ENCODE measurements around the gene CLTCL1.
"Not testable (repeated sequence)": the region's sequence is repeated elsewhere in the genome, so short reads cannot be mapped to it uniquely, and the experiment has no call there.

The CLTCL1 gene

DNA sequence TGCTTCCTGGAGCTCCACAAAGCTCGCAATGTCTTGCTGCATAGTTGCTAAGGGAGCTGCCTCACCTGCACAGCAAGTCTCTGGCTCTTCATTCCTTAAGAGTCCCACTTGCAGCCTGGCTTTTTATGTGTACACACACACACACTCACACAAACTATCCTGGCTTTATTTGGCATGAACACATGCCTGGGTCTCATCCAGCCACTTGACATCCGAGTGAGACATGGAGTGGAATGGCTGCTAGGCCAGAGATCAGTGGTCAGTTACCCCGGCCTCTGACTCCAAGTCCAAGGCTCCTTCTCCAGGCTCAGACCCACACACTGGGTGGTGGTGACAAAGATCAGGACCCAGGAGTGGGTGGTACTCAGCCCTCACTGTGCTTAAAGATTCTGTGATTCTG lies 37.9 kb upstream of the CLTCL1 start:
- H3K27ac ChIP-seq = no peak overlapping the region
- TF ChIP-seq, protein P1, sequence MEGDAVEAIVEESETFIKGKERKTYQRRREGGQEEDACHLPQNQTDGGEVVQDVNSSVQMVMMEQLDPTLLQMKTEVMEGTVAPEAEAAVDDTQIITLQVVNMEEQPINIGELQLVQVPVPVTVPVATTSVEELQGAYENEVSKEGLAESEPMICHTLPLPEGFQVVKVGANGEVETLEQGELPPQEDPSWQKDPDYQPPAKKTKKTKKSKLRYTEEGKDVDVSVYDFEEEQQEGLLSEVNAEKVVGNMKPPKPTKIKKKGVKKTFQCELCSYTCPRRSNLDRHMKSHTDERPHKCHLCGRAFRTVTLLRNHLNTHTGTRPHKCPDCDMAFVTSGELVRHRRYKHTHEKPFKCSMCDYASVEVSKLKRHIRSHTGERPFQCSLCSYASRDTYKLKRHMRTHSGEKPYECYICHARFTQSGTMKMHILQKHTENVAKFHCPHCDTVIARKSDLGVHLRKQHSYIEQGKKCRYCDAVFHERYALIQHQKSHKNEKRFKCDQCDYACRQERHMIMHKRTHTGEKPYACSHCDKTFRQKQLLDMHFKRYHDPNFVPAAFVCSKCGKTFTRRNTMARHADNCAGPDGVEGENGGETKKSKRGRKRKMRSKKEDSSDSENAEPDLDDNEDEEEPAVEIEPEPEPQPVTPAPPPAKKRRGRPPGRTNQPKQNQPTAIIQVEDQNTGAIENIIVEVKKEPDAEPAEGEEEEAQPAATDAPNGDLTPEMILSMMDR (conservative IDR thresholded peaks at IDR 0.05) = no peak

DNA sequence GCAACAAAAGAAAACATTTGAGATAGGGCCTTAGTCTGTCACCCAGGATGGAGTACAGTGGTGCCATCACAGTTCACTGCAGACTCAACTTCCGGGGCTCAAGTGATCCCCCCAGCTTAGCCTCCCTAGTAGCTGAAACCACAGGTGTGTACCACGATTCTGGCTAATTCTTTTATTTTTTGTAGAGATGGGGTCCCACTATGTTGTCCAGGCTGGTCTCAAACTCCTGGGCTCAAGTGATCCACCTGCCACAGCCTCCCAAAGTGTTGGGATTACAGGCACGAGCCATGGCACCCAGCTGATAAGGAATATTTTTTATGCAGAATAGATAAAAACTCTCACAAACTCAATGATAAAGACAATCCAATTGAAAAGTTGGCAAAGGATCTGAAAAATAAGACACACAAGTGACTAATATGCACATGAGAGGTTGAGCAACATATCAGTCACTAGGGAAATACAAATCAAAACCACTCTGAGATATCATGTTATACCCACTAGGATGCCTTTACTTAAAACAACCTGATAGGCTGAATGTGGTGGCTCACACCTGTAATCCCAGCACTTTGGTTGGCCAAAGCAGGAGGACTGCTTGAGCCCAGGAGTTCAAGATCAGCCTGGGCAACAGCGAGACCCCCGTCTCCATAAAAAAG lies 33.9 kb upstream of the CLTCL1 start:
- TF ChIP-seq, protein P1 (conservative IDR thresholded peaks at IDR 0.05) = no peak
- H3K27ac ChIP-seq = no peak overlapping the region

DNA sequence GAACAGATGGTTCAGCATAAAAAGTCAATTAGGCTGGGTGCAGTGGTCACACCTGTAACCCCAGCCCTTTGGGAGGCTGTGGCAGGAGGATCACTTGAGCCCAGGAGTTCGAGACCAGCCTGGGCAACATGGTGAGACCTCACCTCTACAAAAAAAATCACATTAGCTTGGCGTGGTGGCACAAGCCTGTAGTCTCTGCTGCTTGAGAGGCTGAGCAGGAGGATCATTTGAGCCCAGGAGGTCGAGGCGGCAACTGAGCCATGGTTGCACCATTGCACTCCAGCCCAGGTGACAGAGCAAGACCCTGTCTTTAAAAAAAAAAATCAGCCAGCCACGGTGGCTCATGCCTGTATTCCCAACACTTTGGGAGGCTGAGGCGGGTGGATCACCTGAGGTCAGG lies 31.9 kb upstream of the CLTCL1 start:
- H3K27ac ChIP-seq = not testable (repeated sequence)

DNA sequence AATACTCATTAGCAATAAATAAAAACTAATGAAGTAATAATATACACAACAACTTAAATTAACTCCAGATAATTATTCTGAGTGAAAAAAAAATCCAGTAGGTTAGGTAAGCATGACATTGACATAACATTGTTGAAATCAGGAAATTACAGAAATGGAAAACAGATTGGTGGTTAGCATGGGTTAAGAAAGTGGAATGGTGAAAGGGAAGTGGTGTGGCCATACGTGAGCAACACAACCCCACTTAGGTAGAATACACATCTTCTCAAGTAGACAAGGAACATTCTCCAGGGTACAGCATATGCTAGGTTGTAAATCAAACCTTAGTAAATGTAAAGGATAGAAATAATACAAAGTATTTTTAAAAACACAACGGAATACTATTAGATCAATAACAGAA lies 30.2 kb upstream of the CLTCL1 start:
- H3K27ac ChIP-seq = no peak overlapping the region
- TF ChIP-seq, protein P1 (conservative IDR thresholded peaks at IDR 0.05) = no peak

DNA sequence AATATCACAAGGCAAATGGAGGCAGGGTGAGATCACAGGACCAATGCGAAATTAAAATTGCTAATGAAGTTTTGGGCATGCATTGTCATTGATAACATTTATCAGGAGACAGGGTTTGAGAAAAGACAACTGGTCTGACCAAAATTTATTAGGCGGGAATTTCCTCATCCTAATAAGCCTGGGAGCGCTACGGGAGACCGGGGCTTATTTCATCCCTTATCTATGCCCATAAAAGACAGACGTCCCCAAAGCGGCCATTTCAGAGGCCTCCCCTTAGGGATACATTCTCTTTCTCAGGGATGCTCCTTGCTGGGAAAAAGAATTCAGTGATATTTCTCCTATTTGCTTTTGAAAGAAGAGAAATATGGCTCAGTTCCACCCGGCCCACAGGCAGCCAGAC lies 28.6 kb upstream of the CLTCL1 start:
- H3K27ac ChIP-seq = not testable (repeated sequence)

DNA sequence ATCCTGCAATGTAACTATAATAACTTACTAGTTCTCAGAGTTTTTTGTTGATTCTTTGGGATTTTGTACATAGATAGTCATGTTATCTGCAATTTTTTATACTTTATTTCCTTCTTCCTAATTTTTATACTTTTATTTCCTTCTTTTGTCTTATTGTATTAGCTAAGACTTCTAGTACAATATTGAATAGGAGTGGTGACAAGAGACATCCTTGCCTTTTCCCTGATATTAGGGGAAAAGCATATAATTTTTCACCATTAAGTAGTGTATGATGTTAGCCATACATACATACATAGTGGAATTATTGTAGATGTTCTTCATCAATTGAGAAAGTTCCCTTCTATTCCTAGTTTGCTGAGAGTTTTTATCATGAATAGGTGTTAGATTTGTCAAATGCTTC lies 27.8 kb upstream of the CLTCL1 start:
- TF ChIP-seq, protein P1 (conservative IDR thresholded peaks at IDR 0.05) = no peak
- H3K27ac ChIP-seq = no peak overlapping the region

DNA sequence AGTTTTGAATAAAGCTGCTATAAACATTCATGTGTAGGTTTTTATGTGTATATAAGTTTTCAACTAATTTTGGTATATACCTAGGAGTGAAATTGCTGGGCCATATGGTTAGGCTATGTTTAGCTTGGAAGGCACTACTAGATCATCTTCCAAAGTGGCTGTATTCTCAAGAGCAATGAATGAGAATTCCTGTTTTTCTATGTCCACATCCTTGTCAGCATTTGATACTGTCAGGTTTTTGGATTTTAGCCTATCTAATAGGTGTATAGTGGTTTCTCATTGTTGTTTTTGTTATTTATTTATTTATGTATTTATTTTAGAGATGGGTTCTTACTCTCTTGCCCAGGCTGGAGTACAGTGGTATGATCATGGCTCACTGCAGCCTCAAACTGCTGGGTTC lies 26.3 kb upstream of the CLTCL1 start:
- H3K27ac ChIP-seq = no peak overlapping the region
- TF ChIP-seq, protein P1 (conservative IDR thresholded peaks at IDR 0.05) = no peak

DNA sequence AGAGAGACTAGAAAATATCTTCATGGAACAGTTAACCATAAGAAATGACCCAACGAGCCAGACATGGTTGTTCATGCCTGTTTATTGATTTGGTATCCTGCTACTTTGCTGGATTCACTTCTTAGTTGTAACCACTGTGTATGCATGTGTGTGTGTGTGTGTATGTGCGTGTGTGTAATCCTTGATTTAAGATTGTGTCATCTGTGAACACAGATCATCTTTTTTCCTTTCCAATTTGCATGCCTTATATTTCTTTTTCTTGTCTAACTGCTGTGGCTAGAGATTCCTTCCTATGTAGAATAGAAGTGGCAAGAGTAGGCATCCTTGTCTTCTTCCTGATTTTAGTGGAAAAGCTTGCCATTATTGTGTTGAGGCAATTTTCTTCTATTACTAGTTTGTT lies 16.4 kb upstream of the CLTCL1 start:
- H3K27ac ChIP-seq = no peak overlapping the region
- TF ChIP-seq, protein P1 (conservative IDR thresholded peaks at IDR 0.05) = no peak

DNA sequence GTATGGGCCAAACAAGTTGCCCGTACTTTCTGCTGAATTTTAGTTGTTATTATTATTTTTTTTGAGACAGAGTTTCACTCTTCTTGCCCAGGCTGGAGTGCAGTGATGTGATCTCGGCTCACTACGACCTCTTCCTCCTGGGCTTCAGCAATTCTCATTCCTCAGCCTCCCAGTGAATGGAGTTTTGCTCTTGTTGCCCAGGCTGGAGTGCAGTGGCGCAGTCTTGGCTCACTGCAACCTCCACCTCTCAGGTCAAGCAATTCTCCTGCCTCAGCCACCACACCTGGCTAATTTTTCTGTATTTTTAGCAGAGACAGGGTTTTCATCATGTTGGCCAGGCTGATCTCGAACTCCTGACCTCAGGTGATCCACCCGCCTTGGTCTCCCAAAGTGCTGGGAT lies 15.0 kb upstream of the CLTCL1 start:
- H3K27ac ChIP-seq = not testable (repeated sequence)
